CD4-positive, alpha-beta T cell treated with Interleukin-21 for 1 hour (primary cell): ENCODE data around the gene SH3BP2.

Source experiments
- DNase-seq: peaks from one replicate; pipeline ENCODE4 v3.0.0-alpha.2; 2020

Gene SH3BP2

DNA sequence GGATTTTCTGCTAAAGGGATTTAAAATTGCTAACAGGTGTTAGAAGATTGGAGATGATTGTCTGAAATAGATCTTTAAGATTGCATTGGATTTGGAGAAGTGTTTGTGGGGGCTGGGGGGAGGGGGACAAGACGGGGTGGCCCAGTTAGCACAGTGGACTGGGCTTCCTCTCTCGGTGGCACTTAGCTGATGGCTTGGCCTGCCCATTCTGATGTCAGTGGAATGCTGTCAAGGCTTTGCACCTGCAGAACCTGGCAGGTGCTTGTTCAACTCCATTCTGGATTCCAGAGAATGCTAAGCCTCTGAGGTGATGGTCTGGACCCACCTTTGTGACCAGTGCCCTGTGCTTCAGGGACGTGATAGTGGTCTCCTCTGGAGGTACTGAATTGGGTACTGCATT, 94.5 kb downstream of the SH3BP2 start:
- no peak for DNase-seq

DNA sequence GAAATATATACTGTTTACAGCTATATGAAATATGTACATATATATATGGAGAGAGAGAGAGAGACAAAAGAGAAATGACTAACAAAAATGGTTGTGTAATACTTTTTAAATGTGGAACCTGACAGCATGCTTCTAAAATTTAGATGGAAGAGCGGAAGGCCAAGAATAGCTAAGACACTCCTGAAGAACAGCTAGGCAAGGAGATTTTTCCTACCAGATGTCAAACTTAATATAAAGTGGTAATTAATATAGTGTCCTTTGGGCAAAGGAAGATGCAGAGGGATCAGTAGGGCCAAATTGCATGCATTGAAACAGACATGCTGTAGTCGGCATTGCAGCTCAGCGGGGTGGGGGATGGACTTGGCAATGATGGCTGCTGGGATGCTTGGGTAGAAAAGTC, 96.0 kb downstream of the SH3BP2 start:
- DNase-seq: no peak
